IMR-90 (cell line): ENCODE results near the gene PPM1M.

ENCODE experiments used
- CEBPB ChIP-seq: IDR thresholded peaks from 2 replicates; pipeline ENCODE4 v1.6.1; 2012; ENCODE audit warnings: low read depth, low read length, improper control_type of control experiment
- CTCF ChIP-seq: conservative IDR thresholded peaks from 2 replicates; pipeline ENCODE4 v1.5.1; 2012; ENCODE audit warnings: mild to moderate bottlenecking, low read depth, low read length, improper control_type of control experiment
- MAFK ChIP-seq: IDR thresholded peaks from 2 replicates; pipeline ENCODE4 v1.6.1; 2012; ENCODE audit warnings: low read depth, low read length, improper control_type of control experiment
- MAZ ChIP-seq: IDR thresholded peaks from 2 replicates; pipeline ENCODE4 v1.6.1; 2012; ENCODE audit warnings: low read depth, mild to moderate bottlenecking, low read length, improper control_type of control experiment, moderate library complexity, borderline replicate concordance
- MXI1 ChIP-seq: IDR thresholded peaks from 2 replicates; pipeline ENCODE4 v1.6.1; 2012; ENCODE audit warnings: low read depth, mild to moderate bottlenecking, low read length, moderate library complexity, borderline replicate concordance
- POLR2A ChIP-seq: IDR thresholded peaks from 2 replicates; pipeline ENCODE4 v1.6.1; 2012; ENCODE audit warnings: mild to moderate bottlenecking, low read depth, low read length
- TF ChIP-seq, protein P1 (sequence below): fragments of 150-350 bp; IDR thresholded peaks from 2 replicates; pipeline ENCODE4 v1.6.1; 2017; ENCODE audit warnings: mild to moderate bottlenecking, antibody characterized with exemption, low read length, low read depth

DNA sequence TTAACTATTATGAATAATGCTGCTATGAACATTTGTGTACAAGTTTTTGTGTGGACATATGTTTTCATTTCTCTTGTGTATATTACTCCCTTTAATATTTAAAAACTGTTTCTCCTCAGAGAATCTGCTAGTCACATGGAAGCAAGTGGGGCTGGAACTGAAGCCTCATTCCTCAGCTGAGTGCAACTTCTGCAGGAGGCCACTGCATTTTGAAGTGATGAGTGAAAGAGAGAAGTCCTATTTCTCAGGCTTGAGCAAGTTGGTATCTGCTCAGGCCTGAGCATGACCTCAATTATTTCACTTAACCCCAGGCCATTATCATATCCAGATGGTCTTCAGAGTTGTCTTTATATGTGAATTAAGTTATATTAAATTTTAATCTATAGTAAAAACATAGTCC lies 31.7 kb upstream of the PPM1M start:
- no peak for TF ChIP-seq CTCF
- no peak for TF ChIP-seq MXI1
- TF ChIP-seq MAZ, result no peak
- no peak for TF ChIP-seq CEBPB
- TF ChIP-seq POLR2A, result no peak
- TF ChIP-seq, protein P1, sequence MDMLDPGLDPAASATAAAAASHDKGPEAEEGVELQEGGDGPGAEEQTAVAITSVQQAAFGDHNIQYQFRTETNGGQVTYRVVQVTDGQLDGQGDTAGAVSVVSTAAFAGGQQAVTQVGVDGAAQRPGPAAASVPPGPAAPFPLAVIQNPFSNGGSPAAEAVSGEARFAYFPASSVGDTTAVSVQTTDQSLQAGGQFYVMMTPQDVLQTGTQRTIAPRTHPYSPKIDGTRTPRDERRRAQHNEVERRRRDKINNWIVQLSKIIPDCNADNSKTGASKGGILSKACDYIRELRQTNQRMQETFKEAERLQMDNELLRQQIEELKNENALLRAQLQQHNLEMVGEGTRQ, result no peak
- no peak for TF ChIP-seq MAFK
